ENCODE data around the gene ZNF878. TPM values are rescaled to one million over a fixed set of nuclear protein-coding genes. Genes with fewer than 3 reads are reported as not detected.
"Not testable (repeated sequence)": the region's sequence is repeated elsewhere in the genome, so short reads cannot be mapped to it uniquely, and the experiment has no call there.

The ZNF878 gene
- total RNA-seq, 6 experiments from 2014 or later: 0.11 to 0.17 (median 0.17) TPM; not detected in 3

DNA sequence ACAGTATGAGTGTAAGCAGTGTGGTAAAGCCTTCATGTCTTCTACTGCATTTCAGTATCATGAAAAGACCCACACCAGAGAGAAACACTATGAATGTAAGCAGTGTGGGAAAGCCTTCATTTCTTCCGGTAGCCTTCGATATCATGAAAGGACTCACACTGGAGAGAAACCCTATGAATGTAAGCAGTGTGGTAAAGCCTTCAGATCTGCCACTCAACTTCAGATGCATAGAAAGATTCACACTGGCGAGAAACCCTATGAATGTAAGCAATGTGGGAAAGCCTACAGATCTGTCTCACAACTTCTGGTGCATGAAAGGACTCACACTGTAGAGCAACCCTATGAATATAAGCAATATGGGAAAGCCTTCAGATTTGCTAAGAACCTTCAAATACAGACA, 24.6 kb upstream of the ZNF878 start:
- peaks cover 90% of the 10 kb centered on the region for H3K9me3 Mint-ChIP-seq
- H3K4me1 Mint-ChIP-seq (ENCODE audit: low read depth): no peaks in the 10 kb centered on the region
- no peak overlapping the region for H3K4me3 Mint-ChIP-seq
- TF ChIP-seq, protein P1, sequence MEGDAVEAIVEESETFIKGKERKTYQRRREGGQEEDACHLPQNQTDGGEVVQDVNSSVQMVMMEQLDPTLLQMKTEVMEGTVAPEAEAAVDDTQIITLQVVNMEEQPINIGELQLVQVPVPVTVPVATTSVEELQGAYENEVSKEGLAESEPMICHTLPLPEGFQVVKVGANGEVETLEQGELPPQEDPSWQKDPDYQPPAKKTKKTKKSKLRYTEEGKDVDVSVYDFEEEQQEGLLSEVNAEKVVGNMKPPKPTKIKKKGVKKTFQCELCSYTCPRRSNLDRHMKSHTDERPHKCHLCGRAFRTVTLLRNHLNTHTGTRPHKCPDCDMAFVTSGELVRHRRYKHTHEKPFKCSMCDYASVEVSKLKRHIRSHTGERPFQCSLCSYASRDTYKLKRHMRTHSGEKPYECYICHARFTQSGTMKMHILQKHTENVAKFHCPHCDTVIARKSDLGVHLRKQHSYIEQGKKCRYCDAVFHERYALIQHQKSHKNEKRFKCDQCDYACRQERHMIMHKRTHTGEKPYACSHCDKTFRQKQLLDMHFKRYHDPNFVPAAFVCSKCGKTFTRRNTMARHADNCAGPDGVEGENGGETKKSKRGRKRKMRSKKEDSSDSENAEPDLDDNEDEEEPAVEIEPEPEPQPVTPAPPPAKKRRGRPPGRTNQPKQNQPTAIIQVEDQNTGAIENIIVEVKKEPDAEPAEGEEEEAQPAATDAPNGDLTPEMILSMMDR (IDR thresholded peaks at IDR 0.05): no peak
- no peak overlapping the region for H3K27ac Mint-ChIP-seq
- H3K27me3 Mint-ChIP-seq (ENCODE audit: insufficient read depth): peaks cover 8% of the 10 kb centered on the region; the same call in 1 of the 2 replicates
- no peak for DNase-seq
- H3K36me3 Mint-ChIP-seq (ENCODE audit: low read depth): peaks cover 59% of the 10 kb centered on the region

DNA sequence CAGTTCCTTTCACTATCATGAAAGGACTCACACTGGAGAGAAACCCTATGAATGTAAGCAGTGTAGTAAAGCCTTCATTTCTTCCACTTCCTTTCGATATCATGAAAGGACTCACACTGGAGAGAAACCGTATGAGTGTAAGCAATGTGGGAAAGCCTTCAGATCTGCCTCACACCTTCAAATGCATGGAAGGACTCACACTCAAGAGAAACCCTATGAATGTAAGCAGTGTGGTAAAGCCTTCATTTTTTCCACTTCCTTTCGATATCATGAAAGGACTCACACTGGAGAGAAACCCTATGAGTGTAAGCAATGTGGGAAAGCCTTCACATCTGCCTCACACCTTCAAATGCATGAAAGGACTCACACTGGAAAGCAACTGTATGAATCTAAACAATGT, 23.6 kb upstream of the ZNF878 start:
- not testable (repeated sequence) for H3K4me1 Mint-ChIP-seq (ENCODE audit: low read depth); H3K27ac Mint-ChIP-seq; H3K27me3 Mint-ChIP-seq (ENCODE audit: insufficient read depth); DNase-seq
- H3K4me3 Mint-ChIP-seq: 0 out of 2 replicates have a peak overlapping the region, but pooled peaks have one; percentile 49
- peaks cover 85% of the 10 kb centered on the region for H3K9me3 Mint-ChIP-seq
- H3K36me3 Mint-ChIP-seq (ENCODE audit: low read depth): peaks cover 60% of the 10 kb centered on the region

DNA sequence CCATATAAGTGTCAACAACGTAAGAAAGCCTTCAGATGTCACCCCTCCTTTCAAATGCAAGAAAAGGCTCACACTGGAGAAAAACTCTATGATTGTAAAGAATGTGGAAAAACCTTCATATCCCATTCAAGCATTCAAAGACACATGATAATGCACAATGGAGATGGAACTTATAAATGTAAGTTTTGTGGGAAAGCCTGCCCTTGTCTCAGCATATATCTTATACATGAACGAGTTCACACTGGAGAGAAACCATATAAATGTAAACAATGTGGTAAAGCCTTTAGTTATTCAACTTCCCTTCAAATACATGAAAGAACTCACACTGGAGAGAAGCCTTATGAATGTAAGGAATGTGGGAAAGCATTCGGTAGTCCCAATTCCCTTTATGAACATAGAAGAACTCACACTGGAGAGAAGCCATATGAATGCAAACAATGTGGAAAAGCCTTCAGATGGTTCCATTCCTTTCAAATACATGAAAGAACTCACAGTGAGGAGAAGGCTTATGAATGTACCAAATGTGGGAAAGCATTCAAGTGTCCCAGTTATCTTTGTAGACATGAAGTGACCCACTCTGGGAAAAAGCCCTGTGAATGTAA, 22.9 kb upstream of the ZNF878 start:
- TF ChIP-seq, protein P1 (IDR thresholded peaks at IDR 0.05): no peak
- no peak overlapping the region for H3K27ac Mint-ChIP-seq
- H3K4me3 Mint-ChIP-seq: no peak overlapping the region
- peaks cover 85% of the 10 kb centered on the region for H3K9me3 Mint-ChIP-seq
- no peak for DNase-seq
- peaks cover 5% of the 10 kb centered on the region; the same call in 1 of the 2 replicates for H3K27me3 Mint-ChIP-seq (ENCODE audit: insufficient read depth)
- no peaks in the 10 kb centered on the region for H3K4me1 Mint-ChIP-seq (ENCODE audit: low read depth)
- peaks cover 67% of the 10 kb centered on the region for H3K36me3 Mint-ChIP-seq (ENCODE audit: low read depth)

DNA sequence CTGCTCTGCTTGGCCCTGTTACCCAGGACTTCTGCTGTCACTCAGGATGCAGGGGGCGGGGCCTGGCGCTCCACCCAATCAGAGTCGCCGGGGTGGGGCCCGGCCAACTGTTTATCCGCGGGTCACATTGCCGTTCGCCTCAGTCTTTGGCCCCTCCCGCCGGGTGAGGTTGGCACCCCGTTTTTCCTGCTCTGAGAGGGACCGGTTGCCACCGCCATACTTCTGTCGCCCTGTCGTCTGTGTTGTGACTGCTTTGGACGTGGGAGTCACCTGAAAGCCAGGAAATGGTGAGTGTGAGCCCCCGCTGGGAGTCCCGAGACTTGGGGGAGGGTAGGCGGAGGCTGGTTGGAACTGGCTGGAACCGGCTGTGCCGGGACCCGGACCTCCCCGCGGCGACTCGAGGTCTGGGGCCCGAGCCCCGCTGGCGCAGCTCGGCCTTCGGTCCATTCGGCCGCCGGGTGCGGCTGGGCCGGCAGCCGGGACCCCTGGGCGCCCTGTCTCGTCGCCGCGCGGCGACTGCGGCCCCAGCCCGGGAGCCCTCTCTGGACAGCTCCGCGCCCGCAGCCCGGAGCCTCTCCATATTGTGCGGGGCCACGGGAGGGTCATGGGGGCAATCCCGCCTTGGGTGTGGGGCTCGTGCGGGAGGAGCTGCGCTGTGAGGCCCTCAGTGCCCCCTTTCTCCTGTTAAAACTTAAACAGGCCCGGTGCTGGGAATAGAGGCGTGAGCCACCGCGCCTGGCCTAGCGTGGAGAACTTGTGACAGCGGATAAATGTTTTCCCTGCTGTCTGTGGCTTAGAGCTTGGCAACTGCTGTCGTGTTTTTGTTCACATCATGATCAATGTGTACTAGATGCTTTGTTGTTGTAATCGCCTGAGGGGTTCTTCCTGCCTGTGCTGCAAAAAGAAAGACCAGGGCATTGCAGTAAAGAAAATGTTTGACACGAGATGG, 12.1 kb upstream of the ZNF878 start, which contains the start of gene ZNF844:
TSS of gene ZNF844 (plus strand) at position 142 of the 949 bp plus-strand sequence. CDS start at position 285, 143 bp downstream.
- peak; percentile 81 for DNase-seq
- TF ChIP-seq, protein P1 (IDR thresholded peaks at IDR 0.05): no peak
- Mint-ChIP-seq H3K36me3 (ENCODE audit: low read depth) (peaks cover 10% of the 10 kb centered on the region), H3K4me3 (peak within 1 kb of the TSS; percentile 85), H3K4me1 (ENCODE audit: low read depth) (no peaks in the 10 kb centered on the region), H3K27me3 (ENCODE audit: insufficient read depth) (peaks cover 2% of the 10 kb centered on the region; the same call in 1 of the 2 replicates), H3K27ac (peak within 1 kb of the TSS; percentile 82; the same call in 1 of the 2 replicates), H3K9me3 (peaks cover 25% of the 10 kb centered on the region)

DNA sequence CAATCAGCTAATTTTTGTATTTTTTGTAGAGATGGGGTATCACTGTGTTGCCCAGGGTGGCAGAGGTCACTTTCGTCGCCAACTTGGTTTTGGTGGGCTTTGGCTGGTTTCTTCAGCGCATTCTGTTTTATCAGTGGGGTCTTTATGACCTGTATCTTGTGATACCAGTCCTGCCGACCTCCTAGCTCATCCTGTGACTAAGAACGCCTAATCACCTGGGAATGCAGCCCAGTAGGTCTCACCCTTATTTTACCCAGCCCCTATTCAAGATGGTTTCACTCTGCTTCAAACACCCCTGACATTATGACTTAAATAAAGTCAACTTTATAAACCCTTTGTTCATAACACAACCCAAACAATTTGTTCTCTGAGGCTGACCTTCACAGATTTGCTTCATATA, 3.0 kb upstream of the ZNF878 start:
- DNase-seq: no peak
- Mint-ChIP-seq H3K27me3 (ENCODE audit: insufficient read depth) (peaks cover 2% of the 10 kb centered on the region; the same call in 1 of the 2 replicates), H3K4me1 (ENCODE audit: low read depth) (peaks cover 18% of the 10 kb centered on the region), H3K9me3 (peaks cover 5% of the 10 kb centered on the region; the same call in 1 of the 2 replicates), H3K27ac (no peak overlapping the region), H3K4me3 (no peak overlapping the region), H3K36me3 (ENCODE audit: low read depth) (0 out of 2 replicates have a peak, but pooled peaks cover 4% of the 10 kb centered on the region)
- TF ChIP-seq, protein P1 (IDR thresholded peaks at IDR 0.05): no peak

Measured in HFFc6 (cell line).